Fibroblast of mammary gland (primary cell): Measurements from ENCODE around the gene KIAA0825.
A peak's percentile ranks its signal among the peaks of the same experiment; 100 is the strongest.
"Not testable (repeated sequence)": the region's sequence is repeated elsewhere in the genome, so short reads cannot be mapped to it uniquely, and the experiment has no call there.

Source experiments
- DNase-seq: peaks from one replicate; pipeline ENCODE4 v3.0.0-alpha.2; 2010; ENCODE audit warnings: low read depth
- H3K4me3 ChIP-seq: 2 replicates; pipeline ENCODE4 v1.5.1; 2011; ENCODE audit warnings: low read depth, mild to moderate bottlenecking, low read length, moderate library complexity; ENCODE audit not compliant: control insufficient read depth
- TF ChIP-seq, protein P1 (sequence below): conservative IDR thresholded peaks from 2 replicates; pipeline ENCODE4 v1.5.1; 2011; ENCODE audit warnings: low read depth, low read length, inconsistent platforms; ENCODE audit not compliant: control insufficient read depth, insufficient read depth

The KIAA0825 gene

DNA sequence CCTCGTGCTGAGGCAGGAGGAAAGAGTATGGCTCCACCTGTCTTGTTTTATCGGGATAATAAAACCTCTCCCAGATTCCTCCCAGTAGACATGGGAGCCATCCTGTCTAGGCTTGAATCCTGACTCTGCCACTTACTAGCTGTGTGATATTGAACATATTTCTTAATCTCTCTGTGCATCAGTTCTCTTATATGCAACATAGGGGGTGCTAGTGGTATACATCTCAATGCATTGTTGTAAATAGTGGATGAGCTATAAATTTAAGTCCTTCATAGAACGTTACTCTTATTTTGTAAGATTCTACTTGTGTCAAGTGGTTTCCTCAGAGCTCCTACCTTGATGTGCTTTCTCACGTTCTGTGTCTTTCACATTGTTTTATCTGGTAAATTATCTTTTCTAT lies 459.3 kb downstream of the KIAA0825 start:
- no peak for DNase-seq
- TF ChIP-seq, protein P1, sequence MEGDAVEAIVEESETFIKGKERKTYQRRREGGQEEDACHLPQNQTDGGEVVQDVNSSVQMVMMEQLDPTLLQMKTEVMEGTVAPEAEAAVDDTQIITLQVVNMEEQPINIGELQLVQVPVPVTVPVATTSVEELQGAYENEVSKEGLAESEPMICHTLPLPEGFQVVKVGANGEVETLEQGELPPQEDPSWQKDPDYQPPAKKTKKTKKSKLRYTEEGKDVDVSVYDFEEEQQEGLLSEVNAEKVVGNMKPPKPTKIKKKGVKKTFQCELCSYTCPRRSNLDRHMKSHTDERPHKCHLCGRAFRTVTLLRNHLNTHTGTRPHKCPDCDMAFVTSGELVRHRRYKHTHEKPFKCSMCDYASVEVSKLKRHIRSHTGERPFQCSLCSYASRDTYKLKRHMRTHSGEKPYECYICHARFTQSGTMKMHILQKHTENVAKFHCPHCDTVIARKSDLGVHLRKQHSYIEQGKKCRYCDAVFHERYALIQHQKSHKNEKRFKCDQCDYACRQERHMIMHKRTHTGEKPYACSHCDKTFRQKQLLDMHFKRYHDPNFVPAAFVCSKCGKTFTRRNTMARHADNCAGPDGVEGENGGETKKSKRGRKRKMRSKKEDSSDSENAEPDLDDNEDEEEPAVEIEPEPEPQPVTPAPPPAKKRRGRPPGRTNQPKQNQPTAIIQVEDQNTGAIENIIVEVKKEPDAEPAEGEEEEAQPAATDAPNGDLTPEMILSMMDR, result peak; percentile 18
- no peak overlapping the region for H3K4me3 ChIP-seq

DNA sequence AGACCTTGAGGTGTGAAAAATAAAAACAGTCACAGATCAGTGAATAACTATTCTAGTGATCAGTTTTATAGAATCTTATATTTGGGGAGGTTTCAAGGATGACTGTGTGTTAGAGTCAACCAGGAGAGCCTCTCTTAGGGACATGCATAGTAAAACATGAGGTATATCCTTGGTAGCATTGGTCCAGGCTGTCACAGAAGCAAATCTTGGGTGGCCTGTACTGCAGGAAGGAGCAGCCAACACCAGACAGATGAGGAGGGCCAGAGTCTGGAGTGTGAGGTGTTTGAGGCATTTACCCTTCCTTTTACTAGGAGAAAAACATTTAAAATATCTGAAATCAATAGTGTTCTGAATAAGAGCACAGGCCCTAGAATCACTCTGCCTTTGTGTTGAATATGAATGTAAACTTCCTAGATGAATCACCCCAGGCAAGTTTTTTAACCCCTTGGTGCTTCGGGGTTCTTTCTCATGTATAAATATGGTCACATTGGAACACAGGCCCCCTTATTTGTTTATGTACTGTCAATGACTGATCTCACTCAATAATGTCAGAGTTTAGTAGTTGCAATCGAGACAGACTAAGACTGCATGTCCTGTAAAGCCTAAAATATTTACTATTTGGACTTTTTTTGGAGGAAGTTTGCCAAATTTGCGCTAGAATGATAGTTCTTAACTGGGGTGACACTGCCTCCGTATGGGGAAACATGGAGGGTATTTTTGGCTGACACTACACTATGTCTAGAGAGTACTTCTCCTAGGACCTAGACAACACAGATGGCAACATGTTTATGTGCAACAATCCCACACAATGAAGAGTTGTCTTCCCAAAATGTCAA lies 460.5 kb downstream of the KIAA0825 start:
- no peak for DNase-seq
- TF ChIP-seq, protein P1, result no peak
- H3K4me3 ChIP-seq, result no peak overlapping the region

DNA sequence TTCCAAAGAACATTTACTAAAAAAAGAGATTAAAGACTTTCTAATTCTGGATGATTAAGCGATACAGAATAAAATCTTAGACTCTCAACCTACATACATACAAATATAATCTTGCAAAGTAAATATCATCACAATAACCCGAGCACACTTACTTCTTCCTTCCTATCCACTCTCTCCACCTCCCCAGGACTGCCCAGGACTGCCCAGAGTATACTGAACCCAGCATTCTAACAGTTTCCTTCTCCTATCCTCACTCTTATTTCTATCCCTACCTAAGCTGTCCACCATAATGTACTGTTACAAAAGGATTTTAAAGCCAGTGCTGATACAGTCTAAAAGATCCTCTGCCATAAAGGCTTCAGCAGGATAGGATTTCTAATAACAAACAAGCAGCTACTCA lies 463.7 kb downstream of the KIAA0825 start:
- DNase-seq, result no peak
- no peak overlapping the region for H3K4me3 ChIP-seq
- TF ChIP-seq, protein P1, result no peak

DNA sequence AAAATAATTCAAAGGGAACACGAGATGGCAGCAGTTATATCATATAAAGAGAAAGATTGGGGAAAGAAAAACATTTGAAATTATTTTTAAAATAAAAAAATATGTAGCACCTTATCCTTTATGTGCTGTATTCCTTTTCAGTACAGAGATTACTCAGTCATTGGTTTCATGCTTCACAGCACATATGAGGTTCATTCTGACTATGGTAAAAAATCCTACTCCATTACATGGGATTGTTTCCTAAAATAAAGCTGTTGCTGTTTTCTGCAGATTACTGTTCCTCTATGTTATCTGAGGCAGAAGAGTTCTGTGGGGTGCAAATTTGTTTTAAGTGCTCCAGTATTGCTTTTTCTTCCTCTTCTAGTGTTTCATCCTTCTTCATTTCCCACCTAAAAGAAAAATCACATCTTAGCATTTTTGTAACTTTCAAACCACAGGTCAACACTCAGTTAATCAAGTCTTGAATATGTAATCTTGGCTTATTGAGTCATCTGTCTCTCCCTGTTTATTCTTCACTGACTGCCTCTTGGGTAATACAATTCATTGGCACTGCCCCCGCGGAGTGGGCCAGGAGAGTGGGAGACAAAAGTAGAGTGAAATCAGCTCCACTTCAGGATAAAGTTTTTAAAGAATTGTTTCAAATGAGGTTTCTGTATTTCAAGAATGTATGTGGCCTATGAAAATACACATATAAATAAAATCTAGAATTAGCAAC lies 464.5 kb downstream of the KIAA0825 start:
- TF ChIP-seq, protein P1, result no peak
- peak; percentile 60 for DNase-seq
- no peak overlapping the region for H3K4me3 ChIP-seq

DNA sequence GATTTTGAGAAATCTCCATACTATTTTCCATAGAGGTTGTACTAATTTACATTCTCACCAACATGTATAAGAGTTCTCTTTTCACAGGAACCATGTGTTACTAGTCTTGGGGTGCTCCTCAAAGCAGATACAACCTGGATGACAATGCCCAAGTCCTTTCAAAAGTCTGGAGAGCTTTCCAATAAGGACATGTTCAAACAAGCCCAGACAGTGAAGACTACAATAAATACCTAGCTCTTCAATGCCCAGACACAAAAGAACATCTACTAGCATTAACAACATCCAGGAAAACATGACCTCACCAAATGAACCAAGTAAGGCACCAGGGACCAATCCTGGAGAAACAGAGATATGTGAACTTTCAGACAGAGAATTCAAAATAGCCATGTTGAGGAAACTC lies 474.8 kb downstream of the KIAA0825 start:
- not testable (repeated sequence) for DNase-seq

DNA sequence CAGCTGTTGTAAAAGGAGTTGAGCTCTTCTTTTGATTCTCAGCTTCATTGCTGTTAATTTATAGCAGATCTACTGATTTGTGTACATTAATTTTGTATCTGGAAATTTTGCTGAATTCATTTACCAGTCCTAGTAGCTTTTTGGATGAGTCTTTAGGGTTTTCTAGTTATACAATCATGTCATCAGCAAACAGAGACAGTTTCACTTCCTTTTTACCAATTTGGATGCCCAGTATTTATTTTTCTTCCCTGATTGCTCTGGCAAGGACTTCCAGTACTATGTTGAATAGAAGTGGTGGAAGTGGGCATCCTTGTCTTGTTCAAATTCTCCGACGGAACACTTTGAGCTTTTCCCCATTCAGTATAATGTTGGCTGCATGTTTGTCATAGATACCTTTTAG lies 478.1 kb downstream of the KIAA0825 start:
- no peak overlapping the region for H3K4me3 ChIP-seq
- TF ChIP-seq, protein P1, result no peak
- no peak for DNase-seq

More for the DNA sequence above, 474.8 kb downstream of the KIAA0825 start:
- not testable (repeated sequence) for H3K4me3 ChIP-seq

DNA sequence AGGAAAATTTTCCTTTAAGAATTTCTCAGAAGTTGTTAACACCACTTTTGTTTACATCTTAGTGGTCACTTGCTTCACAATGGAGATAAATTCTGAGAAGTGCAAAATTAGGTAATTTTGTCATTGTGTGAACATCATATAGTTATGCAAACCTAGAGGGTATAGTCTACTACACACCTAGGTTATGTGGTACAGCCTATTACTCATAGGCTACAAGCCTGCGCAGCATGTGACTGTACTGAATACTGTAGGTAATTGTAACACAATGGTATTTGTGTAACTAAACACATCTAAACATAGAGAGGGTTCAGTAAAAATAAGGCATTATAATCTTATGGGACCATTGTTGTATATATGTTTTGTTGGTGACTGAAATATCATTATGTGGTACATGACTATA lies 488.3 kb downstream of the KIAA0825 start:
- no peak overlapping the region for H3K4me3 ChIP-seq
- no peak for DNase-seq
- TF ChIP-seq, protein P1, result no peak
